A549 (cell line): Measurements from ENCODE around the gene KAT2A.

Source experiments
- JUN ChIP-seq, 2 experiments: fragments of >200 bp; sonication (Bioruptor Twin); formaldehyde crosslinking; IDR thresholded peaks; 2 replicates in 1 of 2; 3 replicates in 1 of 2; pipeline ENCODE4 v1.6.1; 2016 to 2017
- KDM1A ChIP-seq: fragments of 200-600 bp; sonication (generic); IDR thresholded peaks from 2 replicates; pipeline ENCODE4 v1.6.1; 2016; ENCODE audit warnings: low read depth, mild to moderate bottlenecking
- MAZ ChIP-seq: fragments of 150-350 bp; IDR thresholded peaks from 2 replicates; pipeline ENCODE4 v1.6.1; 2014; ENCODE audit warnings: antibody characterized with exemption, low read depth, low read length, borderline replicate concordance
- RAD21 ChIP-seq, 2 experiments: fragments of >200 bp in 1 of 2; sonication (Bioruptor Twin) in 1 of 2; formaldehyde crosslinking in 1 of 2; IDR thresholded peaks in 1 of 2; conservative IDR thresholded peaks in 1 of 2; 2 replicates in 1 of 2; 3 replicates in 1 of 2; pipeline ENCODE4 v1.6.1; 2012 to 2018; ENCODE audit warnings: inconsistent platforms in 1 of 2
- SMC3 ChIP-seq: fragments of >200 bp; sonication (Bioruptor Twin); formaldehyde crosslinking; IDR thresholded peaks from 3 replicates; pipeline ENCODE4 v1.6.1; 2018; ENCODE audit warnings: inconsistent platforms
- SREBF2 ChIP-seq: fragments of 450-650 bp; IDR thresholded peaks from 2 replicates; pipeline ENCODE4 v1.6.1; 2014; ENCODE audit warnings: mild to moderate bottlenecking, moderate library complexity
- TF ChIP-seq, protein P1 (sequence below): fragments of >200 bp; sonication (Bioruptor Twin); formaldehyde crosslinking; IDR thresholded peaks from 3 replicates; pipeline ENCODE4 v1.5.1; 2016

DNA sequence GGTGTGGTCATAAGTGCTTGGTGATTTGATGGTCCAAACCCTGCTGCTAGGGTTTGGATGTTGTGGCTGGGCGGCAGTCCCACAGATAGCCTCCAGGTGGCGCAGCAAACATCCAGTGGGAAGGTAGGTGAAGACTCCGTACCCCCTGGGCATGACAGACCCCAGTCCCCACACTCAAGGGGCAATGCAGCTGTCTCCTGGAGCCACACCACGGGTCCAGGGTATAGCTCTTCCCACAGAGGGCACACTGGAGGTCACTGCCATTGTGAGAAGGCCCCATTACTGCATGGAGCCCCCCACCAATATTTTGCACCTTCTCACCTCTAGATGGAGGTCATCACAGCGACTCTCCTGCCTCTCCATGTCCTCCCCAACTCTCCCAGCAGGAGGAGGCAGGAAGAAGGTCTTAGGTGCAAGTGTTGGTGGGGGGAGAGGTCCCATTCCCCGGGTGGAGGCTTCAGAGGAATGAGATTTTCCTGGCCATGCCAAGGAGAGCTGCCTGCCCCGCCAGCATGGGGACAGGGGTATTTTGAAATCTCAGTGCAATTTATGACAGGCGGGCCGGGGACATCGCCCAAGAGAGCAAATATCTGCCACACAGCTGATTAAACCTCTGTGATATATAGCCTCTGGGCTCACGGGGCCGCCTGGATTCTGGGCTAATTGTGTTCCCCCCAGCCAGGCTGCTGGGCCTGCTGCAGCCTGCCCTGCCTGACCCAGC is 53.6 kb downstream of the KAT2A start:
- TF ChIP-seq RAD21 (conservative IDR thresholded peaks at IDR 0.05 in 1 of 2, IDR thresholded peaks at IDR 0.05 in 1 of 2) (peak; percentile 59 to 67), JUN (IDR thresholded peaks at IDR 0.05) (no peak), MAZ (no peak), SREBF2 (no peak), SMC3 (peak; percentile 81), KDM1A (no peak)
- TF ChIP-seq, protein P1, sequence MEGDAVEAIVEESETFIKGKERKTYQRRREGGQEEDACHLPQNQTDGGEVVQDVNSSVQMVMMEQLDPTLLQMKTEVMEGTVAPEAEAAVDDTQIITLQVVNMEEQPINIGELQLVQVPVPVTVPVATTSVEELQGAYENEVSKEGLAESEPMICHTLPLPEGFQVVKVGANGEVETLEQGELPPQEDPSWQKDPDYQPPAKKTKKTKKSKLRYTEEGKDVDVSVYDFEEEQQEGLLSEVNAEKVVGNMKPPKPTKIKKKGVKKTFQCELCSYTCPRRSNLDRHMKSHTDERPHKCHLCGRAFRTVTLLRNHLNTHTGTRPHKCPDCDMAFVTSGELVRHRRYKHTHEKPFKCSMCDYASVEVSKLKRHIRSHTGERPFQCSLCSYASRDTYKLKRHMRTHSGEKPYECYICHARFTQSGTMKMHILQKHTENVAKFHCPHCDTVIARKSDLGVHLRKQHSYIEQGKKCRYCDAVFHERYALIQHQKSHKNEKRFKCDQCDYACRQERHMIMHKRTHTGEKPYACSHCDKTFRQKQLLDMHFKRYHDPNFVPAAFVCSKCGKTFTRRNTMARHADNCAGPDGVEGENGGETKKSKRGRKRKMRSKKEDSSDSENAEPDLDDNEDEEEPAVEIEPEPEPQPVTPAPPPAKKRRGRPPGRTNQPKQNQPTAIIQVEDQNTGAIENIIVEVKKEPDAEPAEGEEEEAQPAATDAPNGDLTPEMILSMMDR, result peak; percentile 92
